MG63 (cell line): ENCODE data around the gene GFRA1. TPM values are rescaled to one million over a fixed set of nuclear protein-coding genes. Genes with fewer than 3 reads are reported as not detected.
"Not testable (repeated sequence)": the region's sequence is repeated elsewhere in the genome, so short reads cannot be mapped to it uniquely, and the experiment has no call there.

Source experiments
- DNase-seq: peaks from one replicate; pipeline ENCODE4 v3.0.0-alpha.2; 2020
- H3K27me3 ChIP-seq: fragments of 250-450 bp; sonication (Bioruptor Pico); 2 replicates; pipeline ENCODE4 v1.5.1; 2020; ENCODE audit warnings: mild to moderate bottlenecking, moderate library complexity
- H3K36me3 ChIP-seq: fragments of 250-450 bp; sonication (Bioruptor Pico); 2 replicates; pipeline ENCODE4 v1.5.1; 2020; ENCODE audit warnings: mild to moderate bottlenecking, moderate library complexity
- H3K4me3 ChIP-seq: fragments of 250-450 bp; sonication (Bioruptor Pico); 2 replicates; pipeline ENCODE4 v1.5.1; 2020; ENCODE audit warnings: mild to moderate bottlenecking, moderate library complexity
- H3K9me3 ChIP-seq: fragments of 250-450 bp; sonication (Bioruptor Pico); 2 replicates; pipeline ENCODE4 v1.5.1; 2020; ENCODE audit warnings: mild to moderate bottlenecking, moderate library complexity
- total RNA-seq: library from RNA; depleted of rRNA; stranded (reverse); fragments of >200 nt; shearing (Covaris generic); gene quantifications from 2 replicates; pipeline ENCODE4 v1.2.3, GENCODE V29; 2014; ENCODE audit warnings: low replicate concordance

Gene GFRA1
- total RNA-seq, 1 experiment from 2014 or later = 47.6 TPM

DNA sequence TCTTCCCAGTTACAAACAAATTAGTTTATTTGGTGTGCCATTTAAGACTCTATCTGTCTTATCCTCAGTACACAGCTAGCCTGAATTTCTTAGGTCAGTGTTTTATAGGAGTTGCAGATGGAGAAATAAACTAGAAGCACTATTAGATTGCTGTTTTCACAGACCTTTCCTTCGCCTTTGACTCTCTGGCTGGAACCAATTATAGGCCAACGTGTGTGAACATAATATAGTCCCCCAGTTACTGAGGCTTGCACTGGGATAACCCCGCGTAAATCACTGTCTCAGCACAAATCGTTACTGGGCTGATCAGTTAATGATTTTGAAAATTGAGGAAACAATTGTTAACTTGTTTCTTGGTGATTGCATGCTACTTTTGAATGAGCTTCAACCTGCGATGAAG, 233.4 kb downstream of the GFRA1 start:
- DNase-seq = no peak
- Histone ChIP-seq H3K36me3 (no peaks in the 10 kb centered on the region), H3K9me3 (no peaks in the 10 kb centered on the region; the same call in 1 of the 2 replicates), H3K27me3 (no peaks in the 10 kb centered on the region), H3K4me3 (no peak overlapping the region)

- H3K36me3 ChIP-seq = no peaks in the 10 kb centered on the region
- H3K9me3 ChIP-seq = no peaks in the 10 kb centered on the region; the same call in 1 of the 2 replicates
- H3K27me3 ChIP-seq = no peaks in the 10 kb centered on the region
- peak; percentile 53 for DNase-seq
- H3K4me3 ChIP-seq = no peak overlapping the region
Measured at GRCh38 chr10:116038259-116038658, 234.7 kb downstream of the GFRA1 start.

- not testable (repeated sequence) for H3K36me3 ChIP-seq, H3K27me3 ChIP-seq, H3K4me3 ChIP-seq, H3K9me3 ChIP-seq, DNase-seq
Measured at GRCh38 chr10:116035406-116035805, 237.6 kb downstream of the GFRA1 start.

GRCh38 chr10:116030576-116030975, 242.4 kb downstream of the GFRA1 start:
- Histone ChIP-seq H3K9me3 (no peaks in the 10 kb centered on the region; the same call in 1 of the 2 replicates), H3K4me3 (no peak overlapping the region), H3K36me3 (no peaks in the 10 kb centered on the region), H3K27me3 (no peaks in the 10 kb centered on the region)
- DNase-seq = no peak

- no peaks in the 10 kb centered on the region; the same call in 1 of the 2 replicates for H3K9me3 ChIP-seq
- no peak for DNase-seq
- H3K27me3 ChIP-seq = no peaks in the 10 kb centered on the region
- no peaks in the 10 kb centered on the region for H3K36me3 ChIP-seq
- no peak overlapping the region for H3K4me3 ChIP-seq
Measured at GRCh38 chr10:116029826-116030225, 243.2 kb downstream of the GFRA1 start.

DNA sequence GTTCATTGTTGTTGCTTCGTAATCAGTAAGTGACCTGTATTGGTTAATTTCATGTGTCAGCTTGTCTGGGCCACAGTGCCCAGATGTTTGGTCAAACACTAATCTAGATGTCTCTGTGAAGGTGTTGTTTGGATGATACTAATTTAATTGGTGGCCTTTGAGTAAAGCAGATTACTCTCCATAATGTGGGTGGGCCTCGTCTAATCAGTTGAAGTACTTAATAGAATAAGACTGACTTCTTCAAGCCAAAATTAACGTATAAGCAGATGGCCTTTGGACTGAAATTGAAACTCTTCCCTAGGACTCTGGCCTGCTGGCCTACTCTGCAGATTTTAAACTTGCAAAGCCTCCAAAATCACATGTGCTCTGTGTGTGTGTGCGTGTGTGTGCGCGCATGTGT, 245.7 kb downstream of the GFRA1 start:
- DNase-seq = no peak
- Histone ChIP-seq H3K36me3 (no peaks in the 10 kb centered on the region), H3K9me3 (no peaks in the 10 kb centered on the region), H3K27me3 (no peaks in the 10 kb centered on the region), H3K4me3 (no peak overlapping the region)

GRCh38 chr10:116026725-116027124, 246.3 kb downstream of the GFRA1 start:
- no peak overlapping the region for H3K4me3 ChIP-seq
- DNase-seq = no peak
- H3K9me3 ChIP-seq = no peaks in the 10 kb centered on the region
- no peaks in the 10 kb centered on the region for H3K27me3 ChIP-seq
- H3K36me3 ChIP-seq = no peaks in the 10 kb centered on the region

DNA sequence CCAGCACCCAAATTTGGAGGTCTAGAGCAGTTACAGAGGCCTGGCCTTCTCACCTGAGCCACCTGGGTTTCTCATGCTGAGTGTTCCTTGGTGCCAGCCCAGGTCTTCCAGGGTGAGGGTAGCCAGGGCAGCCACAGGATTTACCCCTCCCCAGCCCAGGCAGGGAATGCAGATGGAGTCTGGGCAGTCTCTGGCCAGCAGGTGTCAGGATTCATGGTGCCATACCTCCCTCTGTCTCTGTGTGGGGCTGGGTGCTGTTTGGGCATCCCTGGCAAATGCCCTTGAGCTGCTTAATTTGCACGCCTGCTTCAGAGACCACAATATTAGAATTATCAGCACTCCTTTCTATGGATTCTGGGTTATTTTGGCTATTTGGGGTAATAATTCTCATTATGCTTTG, 246.7 kb downstream of the GFRA1 start:
- H3K4me3 ChIP-seq = no peak overlapping the region
- no peak for DNase-seq
- no peaks in the 10 kb centered on the region for H3K9me3 ChIP-seq
- H3K36me3 ChIP-seq = no peaks in the 10 kb centered on the region
- H3K27me3 ChIP-seq = no peaks in the 10 kb centered on the region

GRCh38 chr10:116024271-116024878, 248.6 kb downstream of the GFRA1 start:
- no peaks in the 10 kb centered on the region for H3K36me3 ChIP-seq
- H3K27me3 ChIP-seq = no peaks in the 10 kb centered on the region
- no peak for DNase-seq
- no peak overlapping the region for H3K4me3 ChIP-seq
- no peaks in the 10 kb centered on the region for H3K9me3 ChIP-seq

DNA sequence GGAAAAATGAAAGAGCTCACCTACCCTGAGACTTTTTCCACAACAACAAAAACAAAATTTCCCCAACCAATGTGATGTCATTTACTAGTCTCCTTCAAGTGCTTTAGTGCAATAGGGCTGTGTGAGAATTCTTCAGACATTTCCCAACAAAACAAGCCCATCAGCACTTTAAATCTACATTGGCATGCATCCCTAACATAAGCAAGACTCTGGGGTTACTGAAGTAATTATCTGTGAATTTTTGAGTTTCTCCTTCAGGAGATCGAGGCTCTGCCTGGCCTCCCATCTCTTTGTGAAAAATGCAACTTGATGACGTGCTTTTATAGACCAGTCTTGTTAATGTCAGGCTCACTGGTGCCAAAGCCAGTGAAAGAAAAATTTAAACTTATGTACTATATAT, 255.6 kb downstream of the GFRA1 start:
- Histone ChIP-seq H3K36me3 (no peaks in the 10 kb centered on the region), H3K4me3 (no peak overlapping the region), H3K27me3 (no peaks in the 10 kb centered on the region), H3K9me3 (no peaks in the 10 kb centered on the region)
- DNase-seq = no peak

- Histone ChIP-seq H3K27me3 (no peaks in the 10 kb centered on the region), H3K9me3 (no peaks in the 10 kb centered on the region), H3K4me3 (no peak overlapping the region), H3K36me3 (no peaks in the 10 kb centered on the region)
- no peak for DNase-seq
Measured at GRCh38 chr10:116015583-116016333, 257.2 kb downstream of the GFRA1 start.

- no peaks in the 10 kb centered on the region for H3K27me3 ChIP-seq
- H3K4me3 ChIP-seq = no peak overlapping the region
- no peak for DNase-seq
- no peaks in the 10 kb centered on the region for H3K9me3 ChIP-seq
- H3K36me3 ChIP-seq = no peaks in the 10 kb centered on the region
Measured at GRCh38 chr10:116014871-116015582, 258.0 kb downstream of the GFRA1 start.

DNA sequence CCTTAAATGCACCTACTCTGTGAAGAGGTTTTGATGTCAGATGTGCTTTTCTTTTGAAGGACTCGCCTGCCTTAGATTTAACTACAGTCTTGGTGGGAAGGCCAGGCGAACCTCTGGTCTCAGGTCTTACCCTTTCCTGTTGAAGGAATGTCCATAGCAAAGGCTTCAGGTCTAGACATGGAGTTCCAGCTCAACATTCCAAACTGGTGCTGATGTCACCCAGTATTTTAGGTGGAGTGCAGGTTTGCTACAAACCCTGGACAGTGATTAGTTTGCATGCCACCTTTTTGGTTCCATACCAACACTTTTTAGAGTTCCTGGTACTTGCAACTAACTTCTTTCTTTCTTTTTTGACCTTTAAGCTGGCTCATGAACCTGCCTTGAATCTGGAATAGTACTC, 258.7 kb downstream of the GFRA1 start:
- no peaks in the 10 kb centered on the region for H3K9me3 ChIP-seq
- H3K27me3 ChIP-seq = no peaks in the 10 kb centered on the region
- H3K36me3 ChIP-seq = no peaks in the 10 kb centered on the region
- H3K4me3 ChIP-seq = no peak overlapping the region
- DNase-seq = no peak

DNA sequence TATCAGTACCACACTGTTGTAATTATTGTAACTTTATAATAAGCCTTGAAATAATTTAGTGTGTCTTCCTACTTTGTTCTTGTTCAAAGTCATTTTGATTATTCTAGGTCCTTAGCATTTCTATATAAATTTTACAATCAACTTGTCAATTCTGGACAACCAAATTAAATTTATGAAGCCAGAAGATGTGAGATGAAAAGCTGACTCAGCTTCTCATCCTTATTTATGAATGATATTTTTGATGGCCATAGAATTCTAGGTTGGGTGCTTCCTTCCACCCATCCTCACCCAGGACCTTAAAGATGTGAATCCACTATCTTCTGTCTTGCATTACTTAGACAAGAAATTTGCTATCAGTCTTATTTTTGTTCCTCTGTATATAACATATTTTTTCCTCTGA, 261.1 kb downstream of the GFRA1 start:
- H3K4me3 ChIP-seq = no peak overlapping the region
- no peaks in the 10 kb centered on the region for H3K9me3 ChIP-seq
- no peaks in the 10 kb centered on the region for H3K36me3 ChIP-seq
- no peak for DNase-seq
- no peaks in the 10 kb centered on the region for H3K27me3 ChIP-seq

DNA sequence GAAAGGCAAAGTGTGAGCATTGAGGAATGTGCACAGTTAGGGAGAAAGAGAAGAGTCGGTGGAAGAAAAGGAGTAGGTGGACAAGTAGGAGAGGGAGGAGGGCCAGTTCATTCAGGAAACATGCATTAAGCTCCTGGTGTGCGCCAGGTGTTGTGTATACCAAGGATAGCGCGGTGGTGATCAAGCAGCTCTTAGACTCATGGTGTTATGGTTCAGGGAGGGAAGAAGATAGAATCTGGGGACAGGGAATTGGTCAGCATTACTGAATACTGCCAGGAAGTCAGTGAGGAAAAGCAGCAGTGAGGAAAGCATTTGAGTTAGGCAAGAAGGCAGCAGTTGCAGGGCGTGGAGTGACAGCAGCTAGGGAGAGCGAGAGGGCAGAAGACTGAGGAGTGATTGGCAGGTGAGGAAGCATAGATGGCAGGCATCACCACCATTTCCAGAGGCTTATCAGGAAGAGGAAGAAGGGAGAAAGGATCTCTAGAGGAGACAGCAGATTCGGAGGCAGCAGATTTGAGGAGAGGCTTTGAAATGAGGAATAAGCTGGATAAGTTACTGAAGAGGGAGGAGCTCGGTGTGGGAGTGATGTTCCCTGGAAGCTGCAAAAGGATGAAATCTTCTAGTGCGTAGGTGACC, 265.6 kb downstream of the GFRA1 start:
- Histone ChIP-seq H3K36me3 (no peaks in the 10 kb centered on the region), H3K9me3 (no peaks in the 10 kb centered on the region), H3K4me3 (no peak overlapping the region), H3K27me3 (no peaks in the 10 kb centered on the region)
- no peak for DNase-seq
